HEK293 (cell line): ENCODE results near the gene WDR17.

ENCODE experiments used
- CTCF ChIA-PET: fragments of 350-600 bp; formaldehyde crosslinking; extraction: SDS; loops from one replicate; lab custom pipeline; 2021; ENCODE audit warnings: antibody characterized with exemption; lab: Yijun Ruan, JAX
- POLR2A ChIA-PET: fragments of 300-600 bp; formaldehyde crosslinking; extraction: SDS; loops from one replicate; lab custom pipeline; 2020; ENCODE audit warnings: antibody characterized with exemption, inconsistent platforms; lab: Yijun Ruan, JAX
- H3K27ac ChIP-seq: fragments of 200-500 bp; sonication (Bioruptor generic); 2 replicates; pipeline ENCODE4 v1.5.1; 2014; ENCODE audit warnings: low read depth, low read length, control low read depth, inconsistent platforms; ENCODE audit errors: extremely low read depth
- H3K36me3 ChIP-seq, 2 experiments: fragments of 200-500 bp in 1 of 2; sonication (Bioruptor generic) in 1 of 2; 1 replicate in 1 of 2; 2 replicates in 1 of 2; pipeline ENCODE4 v1.5.1; 2014 to 2017; ENCODE audit warnings: inconsistent platforms in 2 of 2, low read length in 2 of 2; ENCODE audit not compliant: control insufficient read depth in 2 of 2, insufficient read depth in 1 of 2
- H3K4me1 ChIP-seq: fragments of 200-500 bp; sonication (Bioruptor generic); 2 replicates; pipeline ENCODE4 v1.5.1; 2014; ENCODE audit warnings: mild to moderate bottlenecking, low read length, inconsistent platforms; ENCODE audit not compliant: control insufficient read depth, insufficient read depth
- H3K4me3 ChIP-seq: 2 replicates; pipeline ENCODE4 v1.5.1; 2011; ENCODE audit warnings: low read depth, mild to moderate bottlenecking, control low read depth, low read length, moderate library complexity
- H3K9me3 ChIP-seq: fragments of 200-500 bp; sonication (Bioruptor generic); 2 replicates; pipeline ENCODE4 v1.5.1; 2014; ENCODE audit warnings: low read depth, low read length, inconsistent platforms; ENCODE audit not compliant: control insufficient read depth, insufficient read depth
- GLIS1 ChIP-seq: fragments of 450-650 bp; formaldehyde crosslinking; IDR thresholded peaks from 2 replicates; pipeline ENCODE4 v1.5.1; 2016; ENCODE audit warnings: missing biosample characterization, missing genetic modification characterization
- KLF16 ChIP-seq: fragments of 450-650 bp; formaldehyde crosslinking; IDR thresholded peaks from 2 replicates; pipeline ENCODE4 v1.5.1; 2017; ENCODE audit warnings: missing biosample characterization, missing genetic modification characterization
- MYNN ChIP-seq: fragments of 450-650 bp; formaldehyde crosslinking; IDR thresholded peaks from 2 replicates; pipeline ENCODE4 v1.5.1; 2016; ENCODE audit warnings: missing biosample characterization, missing genetic modification characterization, borderline replicate concordance
- PATZ1 ChIP-seq: fragments of 450-650 bp; formaldehyde crosslinking; IDR thresholded peaks from 2 replicates; pipeline ENCODE4 v1.5.1; 2016; ENCODE audit warnings: missing biosample characterization, missing genetic modification characterization
- REST ChIP-seq: fragments of 450-650 bp; formaldehyde crosslinking; IDR thresholded peaks from 2 replicates; pipeline ENCODE4 v1.5.1; 2016; ENCODE audit warnings: missing biosample characterization, missing genetic modification characterization
- WT1 ChIP-seq: fragments of 450-650 bp; formaldehyde crosslinking; IDR thresholded peaks from 2 replicates; pipeline ENCODE4 v1.5.1; 2016; ENCODE audit warnings: missing biosample characterization, missing genetic modification characterization
- YY2 ChIP-seq: fragments of 450-650 bp; formaldehyde crosslinking; IDR thresholded peaks from 2 replicates; pipeline ENCODE4 v1.5.1; 2016; ENCODE audit warnings: missing biosample characterization, missing genetic modification characterization
- ZBTB44 ChIP-seq: fragments of 450-650 bp; IDR thresholded peaks from 2 replicates; pipeline ENCODE4 v1.5.1; 2018; ENCODE audit warnings: missing biosample characterization, mild to moderate bottlenecking, missing genetic modification characterization
- ZBTB49 ChIP-seq: fragments of 450-650 bp; formaldehyde crosslinking; IDR thresholded peaks from 2 replicates; pipeline ENCODE4 v1.5.1; 2016; ENCODE audit warnings: missing biosample characterization, missing genetic modification characterization, low read depth
- ZFHX2 ChIP-seq: fragments of 450-650 bp; formaldehyde crosslinking; conservative IDR thresholded peaks from 2 replicates; pipeline ENCODE4 v1.5.1; 2016; ENCODE audit warnings: missing biosample characterization, missing genetic modification characterization
- ZNF10 ChIP-seq: fragments of 450-650 bp; formaldehyde crosslinking; IDR thresholded peaks from 2 replicates; pipeline ENCODE4 v1.5.1; 2017; ENCODE audit warnings: missing biosample characterization, missing genetic modification characterization
- ZNF266 ChIP-seq: fragments of 450-650 bp; formaldehyde crosslinking; IDR thresholded peaks from 2 replicates; pipeline ENCODE4 v1.5.1; 2016; ENCODE audit warnings: missing biosample characterization, missing genetic modification characterization, low read depth
- ZNF433 ChIP-seq: fragments of 450-650 bp; formaldehyde crosslinking; IDR thresholded peaks from 2 replicates; pipeline ENCODE4 v1.5.1; 2016; ENCODE audit warnings: missing biosample characterization, missing genetic modification characterization, low read depth
- ZNF529 ChIP-seq: fragments of 450-650 bp; formaldehyde crosslinking; IDR thresholded peaks from 2 replicates; pipeline ENCODE4 v1.5.1; 2017; ENCODE audit warnings: missing genetic modification characterization, missing biosample characterization; ENCODE audit not compliant: insufficient replicate concordance
- ZNF530 ChIP-seq: fragments of 450-650 bp; formaldehyde crosslinking; IDR thresholded peaks from 2 replicates; pipeline ENCODE4 v1.5.1; 2016; ENCODE audit warnings: low read depth, missing biosample characterization, missing genetic modification characterization
- ZNF621 ChIP-seq: fragments of 450-650 bp; formaldehyde crosslinking; IDR thresholded peaks from 2 replicates; pipeline ENCODE4 v1.5.1; 2017; ENCODE audit warnings: missing biosample characterization, missing genetic modification characterization
- ZNF624 ChIP-seq: fragments of 450-650 bp; formaldehyde crosslinking; IDR thresholded peaks from 2 replicates; pipeline ENCODE4 v1.5.1; 2017; ENCODE audit warnings: missing biosample characterization, missing genetic modification characterization
- ZNF629 ChIP-seq: fragments of 450-650 bp; formaldehyde crosslinking; IDR thresholded peaks from 2 replicates; pipeline ENCODE4 v1.5.1; 2017; ENCODE audit warnings: missing biosample characterization, missing genetic modification characterization
- ZNF677 ChIP-seq: fragments of 450-650 bp; IDR thresholded peaks from 2 replicates; pipeline ENCODE4 v1.5.0; 2018; ENCODE audit warnings: missing biosample characterization, mild to moderate bottlenecking, missing genetic modification characterization, moderate library complexity
- ZNF707 ChIP-seq: fragments of 450-650 bp; formaldehyde crosslinking; IDR thresholded peaks from 2 replicates; pipeline ENCODE4 v1.5.1; 2016; ENCODE audit warnings: missing biosample characterization, missing genetic modification characterization
- ZNF785 ChIP-seq: fragments of 450-650 bp; formaldehyde crosslinking; IDR thresholded peaks from 2 replicates; pipeline ENCODE4 v1.5.1; 2016; ENCODE audit warnings: missing biosample characterization, missing genetic modification characterization
- ZSCAN5A ChIP-seq: fragments of 450-650 bp; formaldehyde crosslinking; IDR thresholded peaks from 2 replicates; pipeline ENCODE4 v1.5.1; 2016; ENCODE audit warnings: missing biosample characterization, missing genetic modification characterization

WDR17 gene

GRCh38 chr4:176134670-176135069, 69.0 kb downstream of the WDR17 start (continued):
- TF ChIP-seq ZSCAN5A (tag by site-specific recombination) (no peak), ZNF624 (no peak), ZNF707 (no peak)

GRCh38 chr4:176137631-176138030, 72.0 kb downstream of the WDR17 start:
- POLR2A ChIA-PET, result no interaction called here
- H3K9me3 ChIP-seq, result no peaks in the 10 kb centered on the region
- H3K4me3 ChIP-seq, result no peak overlapping the region
- H3K4me1 ChIP-seq, result no peaks in the 10 kb centered on the region
- no peak overlapping the region for H3K27ac ChIP-seq
- TF ChIP-seq ZNF621 (tag by site-specific recombination), result no peak
- no peak for TF ChIP-seq ZSCAN5A (tag by site-specific recombination)
- TF ChIP-seq ZBTB49 (tag by site-specific recombination), result no peak
- TF ChIP-seq ZNF785 (tag by site-specific recombination), result no peak
- TF ChIP-seq ZNF629 (tag by site-specific recombination), result no peak
- TF ChIP-seq ZBTB44 (tag by site-specific recombination), result no peak
- no peak for TF ChIP-seq ZNF10
- TF ChIP-seq ZFHX2, result no peak
- TF ChIP-seq ZNF433, result no peak
- no peak for TF ChIP-seq ZNF266 (tag by site-specific recombination)
- no peak for TF ChIP-seq KLF16 (tag by site-specific recombination)
- no peak for TF ChIP-seq MYNN (tag by site-specific recombination)
- no peak for TF ChIP-seq WT1 (tag by site-specific recombination)
- TF ChIP-seq ZNF529 (tag by site-specific recombination), result no peak
- TF ChIP-seq YY2 (tag by site-specific recombination), result no peak
- no peak for TF ChIP-seq ZNF530
- TF ChIP-seq PATZ1 (tag by site-specific recombination), result no peak
- TF ChIP-seq ZNF677, result no peak
- TF ChIP-seq REST, result no peak
- no peak for TF ChIP-seq GLIS1
- TF ChIP-seq, all 188 proteins: peak for 0
- no peaks in the 10 kb centered on the region for H3K36me3 ChIP-seq
- CTCF ChIA-PET, result no interaction called here
